CD4-positive, alpha-beta T cell (primary cell): ENCODE measurements around the gene FAM180B. TPM values are rescaled to one million over a fixed set of nuclear protein-coding genes. Genes with fewer than 3 reads are reported as not detected.

Source experiments
- ATAC-seq: fragments of 200-7000 bp; cut with Tn5 transposase; one replicate; pipeline ENCODE4 v1.10.0; 2022; ENCODE audit warnings: mild to moderate bottlenecking; ENCODE audit not compliant: poor library complexity
- CTCF ChIA-PET: fragments of 350-600 bp; sonication (Branson Sonifier 250); formaldehyde crosslinking; loops from one replicate; lab custom pipeline; 2021; ENCODE audit warnings: antibody characterized with exemption, inconsistent platforms; lab: Charles Lee
- POLR2A ChIA-PET: fragments of 350-600 bp; sonication (Branson Sonifier 250); formaldehyde crosslinking; loops from one replicate; lab custom pipeline; 2021; ENCODE audit warnings: antibody characterized with exemption, inconsistent platforms; lab: Charles Lee
- DNase-seq, 14 experiments: peaks; one replicate each; pipeline ENCODE4 v3.0.0-alpha.2; 2013 to 2020; ENCODE audit warnings: mixed read lengths in 2 of 14
- H3K27ac ChIP-seq, 2 donors: one replicate each; pipeline versions ENCODE4 v1.5.1 to v1.7.0; 2013; ENCODE audit warnings: low read length in 2 of 2, low read depth in 1 of 2, mild to moderate bottlenecking in 1 of 2
- H3K27me3 ChIP-seq, 2 experiments: 1 replicate in 1 of 2; 2 replicates in 1 of 2; pipeline versions ENCODE4 v1.6.1 to v1.7.0; 2013; ENCODE audit warnings: low read length in 2 of 2, control low read depth in 1 of 2, mild to moderate bottlenecking in 1 of 2, moderate library complexity in 1 of 2; ENCODE audit not compliant: insufficient read depth in 2 of 2, control insufficient read depth in 1 of 2
- H3K36me3 ChIP-seq: one replicate; pipeline ENCODE4 v1.6.1; 2013; ENCODE audit warnings: low read length, control low read depth; ENCODE audit not compliant: insufficient read depth
- H3K4me1 ChIP-seq: one replicate; pipeline ENCODE4 v1.6.1; 2013; ENCODE audit warnings: low read length, control low read depth; ENCODE audit not compliant: insufficient read depth
- H3K4me3 ChIP-seq: one replicate; pipeline ENCODE4 v1.5.1; 2013; ENCODE audit warnings: mild to moderate bottlenecking, low read length, moderate library complexity
- H3K9me3 ChIP-seq, 2 experiments: 1 replicate in 1 of 2; 2 replicates in 1 of 2; pipeline versions ENCODE4 v1.6.1 to v1.7.0; 2013; ENCODE audit warnings: low read length in 2 of 2, mild to moderate bottlenecking in 2 of 2, control low read depth in 1 of 2, moderate library complexity in 1 of 2; ENCODE audit not compliant: control insufficient read depth in 1 of 2, insufficient read depth in 1 of 2
- H3K27ac Mint-ChIP-seq: one replicate; pipeline ENCODE4 v1.8.0; 2020; ENCODE audit warnings: mixed read lengths
- H3K27me3 Mint-ChIP-seq: one replicate; pipeline ENCODE4 v1.8.0; 2021; ENCODE audit warnings: mixed read lengths
- H3K36me3 Mint-ChIP-seq: one replicate; pipeline ENCODE4 v1.8.0; 2021; ENCODE audit warnings: low read depth, mixed read lengths
- H3K4me1 Mint-ChIP-seq: one replicate; pipeline ENCODE4 v1.8.0; 2021; ENCODE audit warnings: low read depth, mixed read lengths
- H3K4me3 Mint-ChIP-seq: one replicate; pipeline ENCODE4 v1.8.0; 2020; ENCODE audit warnings: mild to moderate bottlenecking, mixed read lengths
- H3K9me3 Mint-ChIP-seq: one replicate; pipeline ENCODE4 v1.8.0; 2020; ENCODE audit warnings: mixed read lengths
- CTCF ChIP-seq: fragments of 200-600 bp; IDR thresholded peaks from one replicate; pipeline ENCODE4 v1.8.0; 2022; ENCODE audit warnings: antibody characterized with exemption, mild to moderate bottlenecking
- intact Hi-C, 2 experiments: fragments of 100-400 bp; cut with DNase I in 1 of 2; cut with micrococcal nuclease in 1 of 2; formaldehyde crosslinking; loops; one replicate each; pipeline versions ENCODE4 v1.15.1 to v1.9.0; 2023 to 2025; cut with DNase I, micrococcal nuclease
- total RNA-seq, 174 experiments: library from RNA in 2 of 174; stranded (reverse) in 2 of 174; gene quantifications; one replicate each; pipeline ENCODE4 v1.2.3 and lab custom pipeline; 2021 to 2026

FAM180B gene
- total RNA-seq, 2 experiments from 2014 or later = 0.55 to 0.92 TPM

DNA sequence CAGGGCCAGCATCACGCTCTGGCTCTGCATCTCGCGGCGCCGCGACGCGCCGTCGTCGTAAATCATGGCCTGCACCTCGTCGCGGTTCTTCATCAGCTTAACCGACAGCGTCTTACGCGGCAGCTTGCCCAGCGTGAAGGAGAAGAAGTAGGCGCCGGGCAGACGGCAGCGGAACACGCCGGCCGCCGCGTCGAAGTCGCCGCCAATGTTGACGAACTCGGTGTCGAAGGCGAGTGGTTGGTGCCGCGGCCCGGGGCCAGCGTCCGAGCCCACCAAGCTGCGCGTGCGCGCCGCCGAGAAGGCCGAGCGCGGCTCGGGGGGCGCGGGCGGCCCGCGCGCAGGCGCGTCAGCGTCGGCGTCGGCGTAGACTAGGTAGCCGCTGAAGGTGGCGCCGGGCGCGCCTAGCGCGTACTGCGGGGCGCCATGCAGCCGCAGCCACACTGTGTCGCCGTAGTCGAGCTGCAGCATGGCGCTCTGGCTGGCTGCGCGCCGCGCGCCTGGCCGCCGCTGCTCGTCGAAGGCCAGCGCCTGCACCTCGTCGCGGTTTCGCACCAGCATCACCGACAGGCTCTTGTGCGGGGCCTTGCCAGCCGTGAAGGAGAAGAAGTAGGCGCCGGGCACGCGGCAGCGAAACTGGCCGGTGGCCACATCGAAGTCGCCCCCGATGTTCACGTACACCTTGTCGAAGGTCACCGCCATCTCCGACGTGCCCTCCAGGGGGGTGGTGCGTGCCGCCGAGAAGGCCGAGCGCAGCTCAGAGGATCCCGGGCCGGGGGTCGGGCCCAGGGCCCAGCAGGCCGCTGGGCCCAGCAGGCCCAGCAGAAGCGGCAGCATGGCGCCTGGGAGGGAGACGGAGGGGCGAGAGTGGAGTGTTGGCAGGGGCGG, 3.7 kb downstream of the FAM180B start:
- Mint-ChIP-seq H3K27me3 (peaks cover 28% of the 10 kb centered on the region), H3K27ac (no peak overlapping the region), H3K4me1 (no peaks in the 10 kb centered on the region), H3K4me3 (no peak overlapping the region), H3K36me3 (no peaks in the 10 kb centered on the region), H3K9me3 (no peaks in the 10 kb centered on the region)
- DNase-seq = no peak
- POLR2A ChIA-PET = no interaction called here
- Histone ChIP-seq H3K4me1 (peaks cover 12% of the 10 kb centered on the region), H3K36me3 (peaks cover under 1% of the 10 kb centered on the region), H3K27me3 (peaks cover 24 to 30% of the 10 kb centered on the region in 2 experiments), H3K4me3 (no peak overlapping the region), H3K27ac (no peak overlapping the region), H3K9me3 (peaks cover 0 to 14% of the 10 kb centered on the region in 2 experiments)
- no peak for TF ChIP-seq CTCF
- CTCF ChIA-PET = no interaction called here
- no peak for ATAC-seq
- intact Hi-C loops = loop anchor here in 1 of 2 experiments (10.0 kb wide), 1 partner anchor 345 kb away; the partner anchor contains the start of gene ACP2

GRCh38 chr11:47591764-47592163, 5.3 kb downstream of the FAM180B start:
- CTCF ChIA-PET = no interaction called here
- no peak overlapping the region for H3K4me3 Mint-ChIP-seq

GRCh38 chr11:47592251-47592650, 5.8 kb downstream of the FAM180B start:
- no peak for TF ChIP-seq CTCF
- no peak for ATAC-seq
- H3K27ac ChIP-seq = no peak overlapping the region
- peaks cover 12% of the 10 kb centered on the region for H3K4me1 ChIP-seq
- intact Hi-C loops = no loop called here
- no peaks in the 10 kb centered on the region for H3K4me1 Mint-ChIP-seq
- CTCF ChIA-PET = no interaction called here
- H3K27me3 ChIP-seq = peaks cover 25 to 41% of the 10 kb centered on the region in 2 experiments
- POLR2A ChIA-PET = no interaction called here
- H3K9me3 Mint-ChIP-seq = no peaks in the 10 kb centered on the region
- H3K36me3 Mint-ChIP-seq = no peaks in the 10 kb centered on the region
- no peaks in the 10 kb centered on the region for H3K36me3 ChIP-seq
- no peak overlapping the region for H3K4me3 ChIP-seq
- peaks cover 0 to 14% of the 10 kb centered on the region in 2 experiments for H3K9me3 ChIP-seq
- no peak for DNase-seq
- H3K4me3 Mint-ChIP-seq = no peak overlapping the region
- no peak overlapping the region for H3K27ac Mint-ChIP-seq
- H3K27me3 Mint-ChIP-seq = peaks cover 37% of the 10 kb centered on the region

More at GRCh38 chr11:47591764-47592163, 5.3 kb downstream of the FAM180B start:
- intact Hi-C loops = no loop called here
- no peak for DNase-seq
- H3K4me1 Mint-ChIP-seq = no peaks in the 10 kb centered on the region
- no peaks in the 10 kb centered on the region for H3K9me3 Mint-ChIP-seq
- TF ChIP-seq CTCF = no peak
- H3K36me3 Mint-ChIP-seq = no peaks in the 10 kb centered on the region
- H3K27ac Mint-ChIP-seq = no peak overlapping the region
- POLR2A ChIA-PET = no interaction called here
- H3K36me3 ChIP-seq = no peaks in the 10 kb centered on the region
- no peak for ATAC-seq
- H3K4me1 ChIP-seq = peaks cover 12% of the 10 kb centered on the region
- no peak overlapping the region for H3K4me3 ChIP-seq
- H3K27me3 ChIP-seq = peaks cover 25 to 41% of the 10 kb centered on the region in 2 experiments
- H3K27me3 Mint-ChIP-seq = peaks cover 37% of the 10 kb centered on the region
- no peak overlapping the region for H3K27ac ChIP-seq
- H3K9me3 ChIP-seq = peaks cover 0 to 14% of the 10 kb centered on the region in 2 experiments
